Ectodermal cell (in vitro differentiated cells): Measurements from ENCODE around the gene UCK1.
"Not testable (repeated sequence)": the region's sequence is repeated elsewhere in the genome, so short reads cannot be mapped to it uniquely, and the experiment has no call there.

Experiments
- H3K27ac ChIP-seq: 2 replicates; pipeline ENCODE4 v1.7.0; 2013; ENCODE audit warnings: mild to moderate bottlenecking, low read depth, low read length; ENCODE audit not compliant: insufficient read depth, poor library complexity, severe bottlenecking
- H3K27me3 ChIP-seq: 2 replicates; pipeline ENCODE4 v1.7.0; 2013; ENCODE audit warnings: mild to moderate bottlenecking, low read length; ENCODE audit not compliant: insufficient read depth, control insufficient read depth, poor library complexity, severe bottlenecking
- H3K36me3 ChIP-seq: one replicate; pipeline ENCODE4 v1.7.0; 2013; ENCODE audit warnings: low read length; ENCODE audit not compliant: control insufficient read depth, insufficient read depth
- H3K4me1 ChIP-seq: one replicate; pipeline ENCODE4 v1.7.0; 2013; ENCODE audit warnings: low read length; ENCODE audit not compliant: control insufficient read depth, insufficient read depth
- H3K4me3 ChIP-seq: 2 replicates; pipeline ENCODE4 v1.7.0; 2013; ENCODE audit warnings: low read depth, low read length, control low read depth; ENCODE audit not compliant: insufficient read depth
- H3K9me3 ChIP-seq: 2 replicates; pipeline ENCODE4 v1.7.0; 2013; ENCODE audit warnings: mild to moderate bottlenecking, low read length, moderate library complexity; ENCODE audit not compliant: control insufficient read depth
- WGBS, 2 experiments: methylation state at CpG; one replicate each; pipeline ENCODE4 v1.1.7; 2013; ENCODE audit warnings: missing lambda C conversion rate in 2 of 2; 5-methylcytosine and 5-hydroxymethylcytosine counted together

Gene UCK1

DNA sequence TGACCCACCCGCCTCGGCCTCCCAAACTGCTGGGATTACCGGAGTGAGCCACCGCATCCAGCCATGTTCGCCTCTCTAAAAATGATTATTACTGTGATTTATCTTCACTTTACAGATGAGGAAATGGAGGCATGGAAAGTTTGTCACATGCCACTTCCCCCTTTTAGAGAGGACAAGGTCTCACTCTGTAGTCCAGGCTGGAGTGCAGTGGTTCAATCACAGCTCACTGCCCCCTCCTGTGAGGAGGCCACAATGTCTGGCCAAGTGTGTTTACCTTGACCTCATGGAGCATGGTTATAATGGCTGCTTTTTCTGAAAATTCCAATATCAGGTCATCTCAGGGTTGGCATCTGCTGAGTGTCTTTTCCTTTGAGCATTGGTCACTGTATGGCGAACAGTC, 21.0 kb upstream of the UCK1 start:
- Histone ChIP-seq H3K27me3 (peaks cover 35% of the 10 kb centered on the region), H3K9me3 (no peaks in the 10 kb centered on the region), H3K27ac (no peak overlapping the region), H3K4me3 (no peak overlapping the region), H3K4me1 (no peaks in the 10 kb centered on the region), H3K36me3 (no peaks in the 10 kb centered on the region)
- 78 to 91% methylated on average over 6 of the region's 6 CpGs for WGBS, 2 experiments

DNA sequence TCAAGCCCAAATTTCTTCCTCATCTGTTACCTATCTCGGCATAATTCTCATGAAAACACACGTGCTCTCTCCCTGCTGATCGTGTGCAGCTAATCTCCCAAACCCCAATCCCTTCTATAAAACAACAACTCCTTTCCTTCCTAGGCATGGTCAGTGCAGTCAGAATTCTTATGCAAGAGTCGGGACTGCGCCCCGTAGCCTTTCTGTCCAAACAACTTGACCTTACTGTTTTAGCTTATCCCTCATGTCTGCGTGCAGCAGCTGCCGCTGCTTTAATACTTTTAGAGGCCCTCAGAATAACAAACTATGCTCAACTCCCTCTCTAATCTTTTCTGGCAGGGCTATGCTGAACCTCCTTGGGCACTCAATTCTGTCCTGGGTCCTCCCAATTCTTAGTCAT, 19.4 kb upstream of the UCK1 start:
- H3K4me3 ChIP-seq, H3K9me3 ChIP-seq, H3K4me1 ChIP-seq, H3K27ac ChIP-seq, H3K36me3 ChIP-seq: not testable (repeated sequence)
- 92 to 93% methylated on average over 8 of the region's 8 CpGs for WGBS, 2 experiments
- H3K27me3 ChIP-seq = peaks cover 42% of the 10 kb centered on the region

DNA sequence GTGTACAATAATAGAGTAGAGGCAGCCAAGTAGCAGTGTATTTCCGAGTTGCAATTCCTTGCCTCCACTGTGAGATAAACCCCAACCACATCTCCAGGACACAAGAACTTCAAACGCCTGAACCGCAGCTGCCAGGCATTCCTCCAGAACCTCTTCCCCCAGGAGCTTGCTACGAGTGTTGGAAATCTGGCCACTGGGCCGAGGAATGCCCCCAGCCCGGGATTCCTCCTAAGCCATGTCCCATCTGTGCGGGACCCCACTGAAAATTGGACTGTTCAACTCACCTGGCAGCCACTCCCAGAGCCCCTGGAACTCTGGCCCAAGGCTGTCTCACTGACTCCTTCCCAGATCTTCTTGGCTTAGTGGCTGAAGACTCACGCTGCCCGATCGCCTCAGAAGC, 18.1 kb upstream of the UCK1 start:
- 91 to 93% methylated on average over 10 of the region's 10 CpGs for WGBS, 2 experiments
- not testable (repeated sequence) for H3K27ac ChIP-seq, H3K36me3 ChIP-seq, H3K4me3 ChIP-seq, H3K4me1 ChIP-seq, H3K9me3 ChIP-seq
- peaks cover 37% of the 10 kb centered on the region for H3K27me3 ChIP-seq

DNA sequence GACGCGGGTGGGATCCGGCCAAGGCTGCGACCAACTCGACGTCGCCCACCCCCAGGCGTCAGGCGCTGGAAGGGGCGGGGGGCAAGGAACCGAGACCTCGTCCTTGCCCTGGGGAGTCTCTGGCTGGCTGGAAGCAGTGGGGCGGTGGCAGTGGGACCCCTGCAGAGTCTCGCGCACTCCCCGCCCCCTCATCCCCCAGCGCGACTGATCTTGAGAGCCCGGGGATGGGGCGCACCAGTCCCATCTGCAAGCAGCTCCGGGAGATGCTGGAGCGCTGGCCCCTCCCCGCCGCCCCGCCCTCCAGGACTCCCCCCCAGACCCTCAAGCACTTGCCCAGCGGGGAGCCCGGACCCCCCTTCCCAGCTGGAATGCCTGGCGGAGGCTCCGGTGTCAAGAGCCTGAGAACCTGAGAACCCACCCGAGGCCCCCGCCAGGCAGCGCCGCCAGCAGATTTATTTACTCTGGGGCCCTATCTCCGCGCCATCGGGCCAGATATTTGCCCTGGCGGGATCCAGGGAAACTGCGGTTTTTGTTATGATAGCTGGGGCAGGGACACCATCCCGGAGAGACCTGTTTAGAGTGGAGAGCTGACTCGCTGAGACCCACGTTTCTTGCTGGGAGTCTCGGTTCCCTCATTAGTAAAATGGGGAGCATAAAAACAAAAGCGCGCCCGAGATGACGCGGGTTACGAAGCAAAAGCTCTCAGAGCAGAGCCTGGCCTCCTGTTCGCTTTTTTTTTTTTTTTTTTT, 15.4 kb upstream of the UCK1 start:
- Histone ChIP-seq H3K27ac (no peak overlapping the region), H3K4me1 (no peaks in the 10 kb centered on the region), H3K9me3 (no peaks in the 10 kb centered on the region), H3K36me3 (no peaks in the 10 kb centered on the region), H3K27me3 (peaks cover 25% of the 10 kb centered on the region), H3K4me3 (peak overlapping the region; percentile 18)
- 42 to 53% methylated on average over 49 of the region's 49 CpGs for WGBS, 2 experiments

DNA sequence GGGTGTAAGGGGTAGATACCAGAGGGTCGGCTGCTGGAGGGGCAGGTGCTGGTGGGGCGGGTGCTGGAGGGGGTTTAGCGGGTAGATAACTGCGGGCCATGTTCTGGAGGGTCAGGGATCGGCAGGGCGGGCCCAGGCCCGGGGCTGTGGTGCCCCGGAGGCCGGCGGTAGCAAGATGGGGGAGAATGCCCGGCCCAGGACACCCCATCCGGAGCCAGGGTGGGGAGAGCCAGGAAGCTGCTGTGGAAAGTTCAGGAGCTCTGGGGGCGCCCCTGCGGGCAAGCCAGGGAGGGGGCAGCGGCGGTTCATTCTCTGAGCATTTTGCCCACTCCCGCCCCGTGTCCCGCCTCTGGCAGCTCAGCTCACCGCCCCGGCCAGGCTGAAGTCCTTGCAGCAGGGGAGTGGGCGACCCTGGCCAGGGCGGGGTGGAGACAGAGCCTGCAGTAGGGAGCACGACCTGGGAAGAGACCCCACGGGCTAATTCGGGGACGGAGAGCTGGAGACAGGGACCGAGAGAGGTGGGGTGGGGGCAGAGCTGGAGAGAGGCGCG, 14.8 kb upstream of the UCK1 start:
- Histone ChIP-seq H3K9me3 (no peaks in the 10 kb centered on the region), H3K4me3 (peak overlapping the region; percentile 18), H3K27me3 (peaks cover 25% of the 10 kb centered on the region), H3K27ac (no peak overlapping the region), H3K4me1 (no peaks in the 10 kb centered on the region), H3K36me3 (no peaks in the 10 kb centered on the region)
- WGBS, 2 experiments = 58% methylated on average over 30 of the region's 30 CpGs

DNA sequence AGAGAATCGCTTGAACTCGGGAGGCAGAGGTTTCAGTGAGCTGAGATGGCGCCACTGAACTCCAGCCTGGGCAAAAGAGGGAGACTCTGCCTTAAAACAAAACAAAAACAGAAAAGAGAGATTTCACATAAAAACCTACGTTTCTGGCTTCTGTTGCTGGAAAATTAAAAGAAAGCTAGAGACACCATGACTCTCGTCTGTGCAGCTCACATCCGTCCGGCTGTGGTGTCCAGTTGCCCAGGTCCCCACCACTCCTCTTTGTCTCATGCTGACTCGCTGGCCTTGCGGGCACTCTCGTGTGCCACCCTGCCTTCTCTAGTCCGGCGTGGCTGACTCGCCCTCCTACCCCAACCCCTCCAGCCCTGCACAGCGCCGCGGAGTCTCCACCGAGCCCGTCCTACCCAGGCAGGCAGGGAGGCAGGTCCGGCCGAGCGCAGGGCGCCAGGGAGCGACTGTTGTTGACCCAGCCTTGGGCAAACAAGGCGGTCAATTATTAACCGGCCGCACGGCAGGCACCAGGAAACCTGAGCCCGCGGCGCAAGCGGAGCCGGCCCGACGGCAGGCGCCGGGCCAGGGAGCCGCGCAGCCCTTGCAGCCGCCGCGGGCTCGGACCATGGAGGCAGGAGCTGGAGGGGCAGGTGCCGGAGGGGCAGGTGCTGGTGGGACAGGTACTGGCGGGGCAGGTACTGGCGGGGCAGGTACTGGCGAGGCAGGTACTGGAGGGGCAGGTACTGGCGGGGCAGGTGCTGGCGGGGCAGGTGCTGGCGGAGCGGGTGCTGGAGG, 14.1 kb upstream of the UCK1 start, which contains the start of gene PRRT1B:
TSS of gene PRRT1B (plus strand) at position 521 of the 783 bp plus-strand sequence. CDS start at position 614, 93 bp downstream.
- no peaks in the 10 kb centered on the region for H3K36me3 ChIP-seq
- H3K27me3 ChIP-seq = peaks cover 25% of the 10 kb centered on the region
- WGBS, 2 experiments = 72 to 74% methylated on average over 50 of the region's 50 CpGs
- H3K4me1 ChIP-seq = no peaks in the 10 kb centered on the region
- H3K9me3 ChIP-seq = no peaks in the 10 kb centered on the region
- peak within 1 kb of the TSS; percentile 18 for H3K4me3 ChIP-seq
- no peak within 1 kb of the TSS for H3K27ac ChIP-seq

DNA sequence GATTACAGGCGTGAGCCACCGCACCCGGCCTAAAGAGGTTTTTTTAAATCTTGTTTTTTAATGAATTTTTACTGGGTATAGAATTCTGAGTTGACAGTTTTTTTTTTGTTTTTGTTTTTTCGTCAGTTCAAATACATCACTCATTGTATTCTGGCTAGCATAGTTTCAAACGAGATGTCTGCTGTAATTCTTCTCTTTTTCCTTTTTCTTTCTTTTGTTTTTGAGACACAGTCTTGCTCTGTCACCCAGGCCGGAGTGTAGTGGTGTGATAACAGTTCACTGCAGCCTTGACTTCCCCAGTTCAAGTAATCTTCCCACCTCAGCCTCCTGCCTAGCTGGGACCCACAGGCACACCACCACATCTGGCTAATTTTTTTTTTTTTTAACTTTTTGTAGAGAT, 12.1 kb upstream of the UCK1 start:
- H3K4me3 ChIP-seq = no peak overlapping the region
- H3K4me1 ChIP-seq = no peaks in the 10 kb centered on the region
- WGBS, 2 experiments = 82 to 92% methylated on average over 6 of the region's 6 CpGs
- no peaks in the 10 kb centered on the region for H3K9me3 ChIP-seq
- H3K27ac ChIP-seq = no peak overlapping the region
- peaks cover 25% of the 10 kb centered on the region for H3K27me3 ChIP-seq
- no peaks in the 10 kb centered on the region for H3K36me3 ChIP-seq

DNA sequence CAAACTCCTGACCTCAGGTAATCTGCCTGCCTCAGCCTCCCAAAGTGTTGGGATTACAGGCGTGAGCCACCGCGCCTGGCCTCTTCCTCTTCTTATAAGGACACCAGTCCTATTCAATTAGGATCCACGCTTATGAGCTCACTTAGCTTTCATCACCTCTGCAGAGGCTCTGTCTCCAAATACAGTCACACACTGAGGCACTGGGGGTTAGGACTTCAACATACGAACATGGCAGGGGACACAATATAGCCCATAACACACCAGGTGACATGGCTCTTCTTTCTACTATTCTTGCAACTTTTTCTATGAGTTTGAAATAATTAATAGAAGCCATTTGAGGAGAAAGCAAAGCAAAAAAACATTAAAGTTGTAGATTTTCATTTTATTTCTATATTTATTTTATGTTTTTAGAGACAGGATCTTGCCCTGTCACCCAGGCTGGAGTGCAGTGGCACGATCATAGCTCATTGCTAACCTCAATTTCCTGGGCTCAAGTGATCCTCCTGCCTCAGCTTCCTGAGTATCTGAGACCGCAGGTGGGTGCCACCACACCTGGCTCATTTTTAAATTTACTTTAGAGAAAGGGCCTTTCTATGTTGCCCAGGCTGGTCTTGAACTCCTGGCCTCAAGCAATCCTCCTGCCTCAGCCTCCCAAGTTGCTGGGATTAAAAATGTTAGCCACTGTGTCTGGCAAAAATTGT, 8.3 kb upstream of the UCK1 start:
- no peaks in the 10 kb centered on the region for H3K4me1 ChIP-seq
- no peak overlapping the region for H3K27ac ChIP-seq
- no peaks in the 10 kb centered on the region for H3K36me3 ChIP-seq
- 92 to 96% methylated on average over 7 of the region's 7 CpGs for WGBS, 2 experiments
- no peaks in the 10 kb centered on the region for H3K9me3 ChIP-seq
- H3K4me3 ChIP-seq = no peak overlapping the region
- no peaks in the 10 kb centered on the region for H3K27me3 ChIP-seq

DNA sequence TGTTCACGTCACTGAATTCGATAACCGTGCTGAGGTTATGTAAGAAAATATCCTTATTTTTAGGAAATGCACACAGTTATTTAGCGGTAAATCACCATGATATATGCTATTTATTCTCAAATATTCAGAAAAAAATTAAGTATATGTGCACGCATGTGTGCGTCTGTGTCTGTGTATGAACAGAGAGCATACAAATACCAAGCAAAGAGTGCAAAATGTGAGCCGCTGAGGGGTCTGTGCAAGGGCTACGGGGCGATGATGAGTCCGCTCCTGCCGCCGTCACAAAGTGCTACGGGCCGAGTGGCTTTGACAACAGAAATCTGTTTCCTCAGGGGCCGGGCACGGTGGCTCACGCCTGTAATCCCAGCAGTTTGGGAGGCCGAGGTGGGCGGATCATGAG, 6.9 kb upstream of the UCK1 start:
- no peaks in the 10 kb centered on the region for H3K36me3 ChIP-seq
- 97% methylated on average over 19 of the region's 19 CpGs for WGBS, 2 experiments
- H3K9me3 ChIP-seq = no peaks in the 10 kb centered on the region

More for the DNA sequence above, 6.9 kb upstream of the UCK1 start:
- Histone ChIP-seq H3K27ac (no peak overlapping the region), H3K4me3 (no peak overlapping the region), H3K27me3 (no peaks in the 10 kb centered on the region), H3K4me1 (no peaks in the 10 kb centered on the region)
